Upper lobe of left lung (tissue), 4 donors: Measurements from ENCODE around the gene CHRNE.
A peak's percentile ranks its signal among the peaks of the same experiment; 100 is the strongest.

Source experiments
- CTCF ChIP-seq, 6 experiments: fragments of 450-650 bp in 4 of 6; fragments of 200-600 bp in 2 of 6; sonication (generic) in 2 of 6; IDR thresholded peaks; one replicate each; pipeline ENCODE4 v1.5.1; 2016 to 2019; ENCODE audit warnings: antibody characterized with exemption in 6 of 6
- EP300 ChIP-seq, 4 donors: sonication (generic); formaldehyde crosslinking; IDR thresholded peaks; one replicate each; pipeline ENCODE4 v1.5.1; 2017; ENCODE audit warnings: antibody characterized with exemption in 4 of 4, control low read depth in 2 of 4
- POLR2A ChIP-seq, 4 donors: fragments of 450-650 bp; IDR thresholded peaks; one replicate each; pipeline ENCODE4 v1.5.1; 2016 to 2017; ENCODE audit warnings: antibody characterized with exemption in 4 of 4, mild to moderate bottlenecking in 2 of 4

GRCh38 chr17:4948931-4949320 lies 46.0 kb upstream of the CHRNE start:
- peak in 3 of 4 donors; percentile 11 to 72 (median 38) for TF ChIP-seq POLR2A (IDR thresholded peaks at IDR 0.05)
- TF ChIP-seq EP300 (IDR thresholded peaks at IDR 0.05): no peak
- TF ChIP-seq CTCF (IDR thresholded peaks at IDR 0.05): peak in 2 of 6 experiments; percentile 13 to 16
